K562 (cell line): ENCODE measurements around the gene NAA50. TPM values are rescaled to one million over a fixed set of nuclear protein-coding genes. Genes with fewer than 3 reads are reported as not detected.
A peak's percentile ranks its signal among the peaks of the same experiment; 100 is the strongest.

Experiments used
- CCNT2 ChIP-seq: IDR thresholded peaks from 2 replicates; pipeline ENCODE4 v1.6.1; 2011; ENCODE audit warnings: borderline replicate concordance, low read depth, mild to moderate bottlenecking, moderate library complexity, mixed read lengths, low read length; ENCODE audit not compliant: insufficient read length; ENCODE audit errors: extremely low read depth
- FOXJ2 ChIP-seq: fragments of 200-800 bp; sonication (Bioruptor generic); IDR thresholded peaks from 2 replicates; pipeline ENCODE4 v1.6.1; 2016; ENCODE audit warnings: missing genetic modification characterization, missing compliant biosample characterization
- FOXM1 ChIP-seq, 2 experiments: fragments of 450-650 bp in 1 of 2; sonication (generic) in 1 of 2; formaldehyde crosslinking in 1 of 2; IDR thresholded peaks; 2 replicates each; pipeline versions ENCODE4 v1.6.1 to v1.9.0; 2017 to 2022; ENCODE audit warnings: low read depth in 2 of 2, mild to moderate bottlenecking in 2 of 2, missing genetic modification reagents in 1 of 2, moderate library complexity in 1 of 2
- MYBL2 ChIP-seq, 2 experiments: fragments of 450-650 bp in 1 of 2; sonication (generic) in 1 of 2; formaldehyde crosslinking in 1 of 2; IDR thresholded peaks; 2 replicates each; pipeline versions ENCODE4 v1.6.1 to v1.8.1; 2017 to 2022; ENCODE audit warnings: borderline replicate concordance in 1 of 2, inconsistent platforms in 1 of 2, low read depth in 1 of 2, mild to moderate bottlenecking in 1 of 2, missing genetic modification reagents in 1 of 2, moderate library complexity in 1 of 2
- TRIM25 ChIP-seq: fragments of 450-650 bp; IDR thresholded peaks from 2 replicates; pipeline ENCODE4 v1.7.0; 2016; ENCODE audit warnings: borderline replicate concordance
- USF2 ChIP-seq: sonication (generic); formaldehyde crosslinking; IDR thresholded peaks from 2 replicates; pipeline ENCODE4 v1.5.0; 2020; ENCODE audit warnings: missing genetic modification reagents
- ZNF507 ChIP-seq: conservative IDR thresholded peaks from 2 replicates; pipeline ENCODE4 v1.6.1; 2017; ENCODE audit warnings: missing genetic modification characterization, missing compliant biosample characterization
- polyA plus RNA-seq, 8 experiments: library from polyadenylated mRNA; depleted of rRNA in 4 of 8; stranded (reverse) in 5 of 8; unstranded in 3 of 8; fragments of >200 nt; fragmentation: Nextera tagmentation in 2 of 8; fragmentation: Illumina TruSeq in 1 of 8; extraction: Ambion mirVana in 2 of 8; extraction: Trizol in 1 of 8; gene quantifications; 2 replicates each; pipeline versions ENCODE4 v1.2.1 to v1.2.3, GENCODE V29; 2011 to 2014; ENCODE audit warnings: inconsistent platforms in 1 of 8, missing spikeins in 1 of 8
- total RNA-seq, 7 experiments: library from RNA; depleted of rRNA in 6 of 7; stranded (reverse); fragments of >200 nt in 6 of 7; fragmentation: Illumina TruSeq in 2 of 7; extraction: Trizol in 2 of 7; gene quantifications; 2 replicates each; pipeline versions ENCODE4 v1.2.1 to v1.2.3, GENCODE V29; 2011 to 2021; ENCODE audit warnings: low replicate concordance in 1 of 7

Gene NAA50
- total and polyA plus RNA-seq, 9 of the 15 experiments (the other 6 are each of a cell fraction or from before 2014, with no cell fraction given) = 40.0 to 301 (median 112) TPM

- TF ChIP-seq CCNT2 = no peak
- no peak for TF ChIP-seq TRIM25
- TF ChIP-seq FOXJ2 (tag) = peak; percentile 89
- TF ChIP-seq MYBL2 (IDR thresholded peaks at IDR 0.05; ENCODE audit: low read depth) = no peak
- TF ChIP-seq MYBL2 (CRISPR knock-in tag; IDR thresholded peaks at IDR 0.05; ENCODE audit: borderline replicate concordance) = no peak
- TF ChIP-seq ZNF507 (tag) = no peak
- no peak for TF ChIP-seq FOXM1 (IDR thresholded peaks at IDR 0.05; ENCODE audit: low read depth)
- no peak for TF ChIP-seq FOXM1 (CRISPR knock-in tag; IDR thresholded peaks at IDR 0.05; ENCODE audit: low read depth)
- TF ChIP-seq USF2 (CRISPR knock-in tag) = no peak
These were observed 37.4 kb upstream of the NAA50 start (continued) for GRCh38 chr3:113783463-113783862.
